ENCODE results near the gene SHC1.

SHC1 gene

DNA sequence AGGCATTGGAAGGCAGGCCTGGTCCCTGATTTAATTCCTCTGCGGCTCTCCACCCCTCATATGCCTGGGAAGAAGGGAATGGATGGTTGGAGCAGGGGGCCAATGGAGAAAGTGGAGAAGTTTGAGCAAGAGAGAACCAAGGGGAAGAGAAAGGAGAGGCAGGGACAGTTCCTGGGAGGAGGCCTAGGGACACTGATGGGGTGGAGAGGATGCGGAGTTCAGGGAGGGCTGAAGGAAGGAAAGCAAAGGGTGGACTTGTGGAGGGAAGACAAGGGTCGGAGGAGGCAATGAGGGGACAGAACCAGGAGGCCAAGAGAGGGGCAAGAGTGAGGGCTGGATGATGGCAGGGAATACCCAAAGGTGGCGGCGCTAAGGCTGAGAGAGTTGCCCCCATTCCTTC, 39.2 kb upstream of the SHC1 start:
- H3K9ac ChIP-seq (ENCODE audit: low read length) = no peak overlapping the region
- no peak overlapping the region for H3K18ac ChIP-seq (ENCODE audit: low read depth in 1 of 2, low read length in 2 of 2)
- no peaks in the 10 kb centered on the region for H3K27me3 ChIP-seq (ENCODE audit: control insufficient read depth in 1 of 2, insufficient read depth in 1 of 2, low read length in 2 of 2)
- WGBS = 95% methylated on average over 3 of the region's 5 CpGs
- H2BK12ac ChIP-seq (ENCODE audit: low read length in 2 of 2) = no peak overlapping the region
- no peaks in the 10 kb centered on the region for H3K9me3 ChIP-seq (ENCODE audit: control insufficient read depth, low read length)
- H3K27ac ChIP-seq (ENCODE audit: low read length, poor library complexity, severe bottlenecking) = no peak overlapping the region
- H3K79me1 ChIP-seq (replicated peaks; ENCODE audit: low read length, poor library complexity, severe bottlenecking) = peaks cover 44% of the 10 kb centered on the region
- no peak overlapping the region for H4K91ac ChIP-seq (ENCODE audit: low read length)
- no peak overlapping the region for H2BK15ac ChIP-seq (ENCODE audit: low read depth, poor library complexity, severe bottlenecking)
- no peak overlapping the region for H2AFZ ChIP-seq (ENCODE audit: low read depth, low read length)
- no peak overlapping the region for H2AK5ac ChIP-seq (ENCODE audit: low read length, severe bottlenecking)
- H2BK120ac ChIP-seq (ENCODE audit: low read depth, low read length) = no peak overlapping the region
- H4K8ac ChIP-seq (ENCODE audit: low read length) = no peak overlapping the region
- DNase-seq = no peak
- no peak overlapping the region for H3K14ac ChIP-seq (ENCODE audit: low read length in 2 of 2)
- no peak overlapping the region for H3K4ac ChIP-seq (ENCODE audit: low read depth in 1 of 2, low read length in 2 of 2)
- H3K36me3 ChIP-seq (ENCODE audit: control insufficient read depth in 1 of 2, insufficient read depth in 2 of 2, low read depth in 1 of 2, low read length in 2 of 2) = peaks cover 17 to 87% of the 10 kb centered on the region in 2 experiments
- H3K23ac ChIP-seq (ENCODE audit: low read length in 2 of 2) = no peak overlapping the region
- peaks cover 33% of the 10 kb centered on the region for H3K4me1 ChIP-seq (ENCODE audit: control insufficient read depth, insufficient read depth, low read depth, low read length)
- no peak overlapping the region for H2BK5ac ChIP-seq (ENCODE audit: low read depth, low read length, poor library complexity, severe bottlenecking)
- no peak overlapping the region for H3K4me3 ChIP-seq (ENCODE audit: insufficient read depth in 1 of 2, low read depth in 1 of 2, low read length in 2 of 2)
- no peak overlapping the region for H3K4me2 ChIP-seq (ENCODE audit: low read length, poor library complexity, severe bottlenecking)

DNA sequence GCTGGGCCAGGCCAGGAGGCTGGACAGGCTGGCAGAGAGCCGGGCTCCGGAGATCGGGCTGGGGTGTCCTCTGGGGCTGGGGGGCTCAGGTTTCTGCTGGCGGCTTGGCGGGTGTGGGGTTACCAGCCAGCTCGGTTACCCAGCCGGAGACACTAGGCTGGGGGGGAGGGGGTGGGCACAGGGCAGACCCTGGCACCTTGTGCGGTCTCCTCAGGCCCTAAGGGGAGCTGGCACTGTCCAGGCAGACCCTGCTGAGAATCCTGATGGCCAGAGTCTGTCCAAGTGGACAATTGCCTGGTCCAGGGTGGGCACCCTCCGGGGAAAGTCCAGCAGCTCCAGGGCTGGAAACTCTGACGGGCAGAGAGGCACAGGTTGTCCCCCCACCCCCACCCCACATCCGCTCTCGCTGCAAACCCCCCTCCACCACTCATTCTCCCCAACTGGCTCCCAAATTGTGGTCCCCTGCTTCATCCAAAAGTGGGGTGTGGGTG, 38.7 kb upstream of the SHC1 start:
- Histone ChIP-seq H2BK5ac (ENCODE audit: low read depth, low read length, poor library complexity, severe bottlenecking) (no peak overlapping the region), H3K9me3 (ENCODE audit: control insufficient read depth, low read length) (no peaks in the 10 kb centered on the region), H2BK120ac (ENCODE audit: low read depth, low read length) (no peak overlapping the region), H3K79me1 (replicated peaks; ENCODE audit: low read length, poor library complexity, severe bottlenecking) (peaks cover 44% of the 10 kb centered on the region), H3K27me3 (ENCODE audit: control insufficient read depth in 1 of 2, insufficient read depth in 1 of 2, low read length in 2 of 2) (no peaks in the 10 kb centered on the region), H3K4ac (ENCODE audit: low read depth in 1 of 2, low read length in 2 of 2) (no peak overlapping the region), H3K14ac (ENCODE audit: low read length in 2 of 2) (no peak overlapping the region), H4K91ac (ENCODE audit: low read length) (no peak overlapping the region), H3K27ac (ENCODE audit: low read length, poor library complexity, severe bottlenecking) (no peak overlapping the region), H3K9ac (ENCODE audit: low read length) (no peak overlapping the region), H3K18ac (ENCODE audit: low read depth in 1 of 2, low read length in 2 of 2) (no peak overlapping the region), H3K4me2 (ENCODE audit: low read length, poor library complexity, severe bottlenecking) (no peak overlapping the region), H2BK12ac (ENCODE audit: low read length in 2 of 2) (no peak overlapping the region), H2AK5ac (ENCODE audit: low read length, severe bottlenecking) (no peak overlapping the region), H2BK15ac (ENCODE audit: low read depth, poor library complexity, severe bottlenecking) (no peak overlapping the region), H3K4me3 (ENCODE audit: insufficient read depth in 1 of 2, low read depth in 1 of 2, low read length in 2 of 2) (no peak overlapping the region), H4K8ac (ENCODE audit: low read length) (no peak overlapping the region), H3K36me3 (ENCODE audit: control insufficient read depth in 1 of 2, insufficient read depth in 2 of 2, low read depth in 1 of 2, low read length in 2 of 2) (peaks cover 13 to 82% of the 10 kb centered on the region in 2 experiments), H3K23ac (ENCODE audit: low read length in 2 of 2) (no peak overlapping the region), H3K4me1 (ENCODE audit: control insufficient read depth, insufficient read depth, low read depth, low read length) (peaks cover 37% of the 10 kb centered on the region), H2AFZ (ENCODE audit: low read depth, low read length) (no peak overlapping the region)
- WGBS = 94% methylated on average over 12 of the region's 12 CpGs
- DNase-seq = no peak

DNA sequence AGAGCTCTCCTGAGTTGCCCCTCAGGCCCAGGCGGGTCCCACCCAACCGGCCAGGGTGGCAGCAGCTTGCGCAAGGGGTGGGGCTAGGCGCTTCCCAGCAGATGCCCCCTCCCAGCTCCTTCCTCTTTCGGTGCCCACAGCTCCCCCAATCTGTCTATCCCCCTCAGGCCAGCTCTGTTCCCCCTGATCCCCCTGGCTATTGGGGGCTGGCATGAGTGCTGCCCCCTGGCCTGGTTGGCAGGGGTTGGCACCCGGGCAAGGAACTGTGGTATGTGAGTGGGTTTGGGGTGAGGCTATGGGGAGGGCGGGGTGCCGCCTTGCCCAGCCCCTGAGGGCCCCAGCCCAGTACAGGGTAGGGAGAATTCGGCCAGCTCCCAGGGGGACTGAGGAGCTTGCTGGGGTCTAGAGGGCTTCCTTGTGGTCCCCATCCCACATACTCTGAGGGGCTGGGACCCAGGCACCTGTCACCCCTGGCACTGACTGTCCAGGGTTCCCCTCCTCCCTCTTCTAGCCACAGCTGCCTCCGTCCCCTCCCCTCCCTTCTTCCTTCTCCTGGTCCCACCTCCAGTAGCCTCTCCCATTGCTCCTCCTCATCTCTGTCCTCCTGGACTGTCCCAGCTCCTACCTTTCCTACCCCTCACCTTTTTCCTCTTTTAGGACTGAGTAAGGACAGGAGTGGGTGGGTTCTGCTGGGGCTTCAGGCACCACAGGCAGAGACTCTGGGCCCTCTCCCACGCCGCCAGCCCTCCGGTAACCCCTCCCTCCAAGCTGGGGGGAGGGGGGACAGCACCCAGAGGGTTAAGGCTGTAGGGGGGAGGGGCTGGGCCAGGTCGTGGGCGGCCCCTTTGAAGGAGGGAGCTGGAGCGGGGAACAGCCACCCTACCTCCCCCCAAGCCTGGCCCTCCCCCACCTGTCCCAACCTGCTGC, 37.7 kb upstream of the SHC1 start:
- no peak overlapping the region for H3K18ac ChIP-seq (ENCODE audit: low read depth in 1 of 2, low read length in 2 of 2)
- no peak overlapping the region for H3K9ac ChIP-seq (ENCODE audit: low read length)
- H3K79me1 ChIP-seq (replicated peaks; ENCODE audit: low read length, poor library complexity, severe bottlenecking) = peaks cover 43% of the 10 kb centered on the region
- H2BK5ac ChIP-seq (ENCODE audit: low read depth, low read length, poor library complexity, severe bottlenecking) = no peak overlapping the region
- no peak overlapping the region for H4K91ac ChIP-seq (ENCODE audit: low read length)
- H3K27ac ChIP-seq (ENCODE audit: low read length, poor library complexity, severe bottlenecking) = no peak overlapping the region
- H3K9me3 ChIP-seq (ENCODE audit: control insufficient read depth, low read length) = no peaks in the 10 kb centered on the region
- no peak overlapping the region for H2AFZ ChIP-seq (ENCODE audit: low read depth, low read length)
- no peak overlapping the region for H2BK15ac ChIP-seq (ENCODE audit: low read depth, poor library complexity, severe bottlenecking)
- WGBS = 92% methylated on average over 12 of the region's 16 CpGs
- no peak overlapping the region for H4K8ac ChIP-seq (ENCODE audit: low read length)
- H3K4ac ChIP-seq (ENCODE audit: low read depth in 1 of 2, low read length in 2 of 2) = no peak overlapping the region
- H3K4me3 ChIP-seq (ENCODE audit: insufficient read depth in 1 of 2, low read depth in 1 of 2, low read length in 2 of 2) = no peak overlapping the region
- H3K4me2 ChIP-seq (ENCODE audit: low read length, poor library complexity, severe bottlenecking) = no peak overlapping the region
- no peak overlapping the region for H2AK5ac ChIP-seq (ENCODE audit: low read length, severe bottlenecking)
- peaks cover 38% of the 10 kb centered on the region for H3K4me1 ChIP-seq (ENCODE audit: control insufficient read depth, insufficient read depth, low read depth, low read length)
- H2BK12ac ChIP-seq (ENCODE audit: low read length in 2 of 2) = no peak overlapping the region
- no peak overlapping the region for H3K23ac ChIP-seq (ENCODE audit: low read length in 2 of 2)
- H3K14ac ChIP-seq (ENCODE audit: low read length in 2 of 2) = no peak overlapping the region
- H3K36me3 ChIP-seq (ENCODE audit: control insufficient read depth in 1 of 2, insufficient read depth in 2 of 2, low read depth in 1 of 2, low read length in 2 of 2) = peaks cover 8 to 73% of the 10 kb centered on the region in 2 experiments
- H3K27me3 ChIP-seq (ENCODE audit: control insufficient read depth in 1 of 2, insufficient read depth in 1 of 2, low read length in 2 of 2) = no peaks in the 10 kb centered on the region
- H2BK120ac ChIP-seq (ENCODE audit: low read depth, low read length) = no peak overlapping the region
- no peak for DNase-seq

DNA sequence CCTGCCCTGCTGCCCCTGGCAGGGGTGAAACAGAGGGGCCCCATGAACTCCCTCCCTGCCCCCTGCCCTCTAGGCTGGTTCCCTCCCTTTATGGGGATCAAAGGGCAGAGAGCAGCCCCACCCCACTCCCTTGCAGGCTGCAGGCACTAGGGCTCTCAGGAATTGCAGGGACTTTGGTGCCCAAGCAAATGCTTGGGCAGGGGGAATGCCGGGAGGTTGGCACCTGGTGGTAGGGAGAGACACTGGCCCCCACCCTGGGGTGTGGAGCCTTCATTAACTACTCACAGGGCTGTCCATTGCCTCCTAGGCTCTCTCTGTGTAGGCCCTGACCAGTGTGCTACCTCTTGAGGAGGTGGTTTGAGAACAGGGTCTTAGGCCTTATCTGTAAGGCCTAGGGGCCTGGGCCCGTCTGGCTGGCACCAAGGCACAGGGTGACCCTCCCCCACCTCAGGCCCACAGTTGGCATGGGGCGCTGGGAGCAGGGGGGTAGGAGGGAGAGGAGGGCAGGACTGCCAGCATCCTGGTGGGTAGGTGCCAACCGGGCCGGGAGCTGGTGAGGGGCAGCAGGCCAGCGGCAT, 36.8 kb upstream of the SHC1 start:
- Histone ChIP-seq H2AK5ac (ENCODE audit: low read length, severe bottlenecking) (no peak overlapping the region), H3K9ac (ENCODE audit: low read length) (no peak overlapping the region), H3K9me3 (ENCODE audit: control insufficient read depth, low read length) (no peaks in the 10 kb centered on the region), H3K14ac (ENCODE audit: low read length in 2 of 2) (no peak overlapping the region), H3K4me1 (ENCODE audit: control insufficient read depth, insufficient read depth, low read depth, low read length) (peaks cover 37% of the 10 kb centered on the region), H3K36me3 (ENCODE audit: control insufficient read depth in 1 of 2, insufficient read depth in 2 of 2, low read depth in 1 of 2, low read length in 2 of 2) (peaks cover 8 to 68% of the 10 kb centered on the region in 2 experiments), H3K79me1 (replicated peaks; ENCODE audit: low read length, poor library complexity, severe bottlenecking) (peaks cover 41% of the 10 kb centered on the region), H2BK5ac (ENCODE audit: low read depth, low read length, poor library complexity, severe bottlenecking) (no peak overlapping the region), H2BK12ac (ENCODE audit: low read length in 2 of 2) (no peak overlapping the region), H2AFZ (ENCODE audit: low read depth, low read length) (no peak overlapping the region), H3K23ac (ENCODE audit: low read length in 2 of 2) (no peak overlapping the region), H2BK120ac (ENCODE audit: low read depth, low read length) (no peak overlapping the region), H3K4me3 (ENCODE audit: insufficient read depth in 1 of 2, low read depth in 1 of 2, low read length in 2 of 2) (no peak overlapping the region), H2BK15ac (ENCODE audit: low read depth, poor library complexity, severe bottlenecking) (no peak overlapping the region), H3K27me3 (ENCODE audit: control insufficient read depth in 1 of 2, insufficient read depth in 1 of 2, low read length in 2 of 2) (no peaks in the 10 kb centered on the region), H3K4ac (ENCODE audit: low read depth in 1 of 2, low read length in 2 of 2) (no peak overlapping the region), H3K18ac (ENCODE audit: low read depth in 1 of 2, low read length in 2 of 2) (no peak overlapping the region), H3K4me2 (ENCODE audit: low read length, poor library complexity, severe bottlenecking) (no peak overlapping the region), H3K27ac (ENCODE audit: low read length, poor library complexity, severe bottlenecking) (no peak overlapping the region), H4K91ac (ENCODE audit: low read length) (no peak overlapping the region), H4K8ac (ENCODE audit: low read length) (no peak overlapping the region)
- 96% methylated on average over 5 of the region's 6 CpGs for WGBS
- DNase-seq = no peak

Data from mesenchymal stem cell (in vitro differentiated cells and primary cell).